B cell (primary cell): Measurements from ENCODE around the gene C1orf87.

ENCODE experiments used
- CTCF ChIP-seq: fragments of 200-600 bp; IDR thresholded peaks from one replicate; pipeline ENCODE4 v1.8.0; 2022; ENCODE audit warnings: antibody characterized with exemption, mild to moderate bottlenecking
- EZH2 ChIP-seq: IDR thresholded peaks from 2 replicates; pipeline ENCODE4 v1.6.1; 2012; ENCODE audit warnings: borderline replicate concordance, low read depth, mild to moderate bottlenecking, moderate library complexity, low read length; ENCODE audit not compliant: insufficient read depth, poor library complexity, severe bottlenecking

DNA sequence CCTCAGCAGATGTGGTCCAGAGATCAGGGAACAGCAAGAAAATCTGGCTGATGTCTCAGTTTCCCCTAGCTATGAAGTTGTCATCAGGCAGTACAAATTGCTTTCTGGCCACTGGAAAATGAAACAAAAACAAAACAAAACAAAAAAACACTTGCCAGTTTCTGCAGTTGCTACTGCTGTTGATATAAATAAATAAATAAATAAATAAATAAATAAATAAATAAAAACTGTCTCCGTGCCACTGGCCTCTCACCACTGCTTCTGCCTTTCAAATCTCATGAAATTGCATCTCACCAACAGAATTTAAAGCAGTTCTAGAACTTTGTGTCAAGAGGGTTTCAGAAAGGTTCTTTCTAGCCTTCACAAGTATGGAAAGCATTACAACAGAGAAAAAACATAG lies 62.9 kb downstream of the C1orf87 start:
- TF ChIP-seq EZH2, result no peak
- TF ChIP-seq CTCF, result no peak
